Ecto neural progenitor cell (in vitro differentiated cells): ENCODE measurements around the gene DENND11.

Experiments
- DNase-seq: peaks from one replicate; pipeline ENCODE4 v3.0.0-alpha.2; 2018; ENCODE audit warnings: low spot score

The DENND11 gene

GRCh38 chr7:141702047-141702567 lies at the start of gene DENND11:
TSS of gene DENND11 (minus strand) at chr7:141702166. CDS start at chr7:141702153, 13 bp downstream.
- DNase-seq, result peak; percentile 64

- no peak for DNase-seq
Measured at GRCh38 chr7:141748396-141748795, 46.4 kb upstream of the DENND11 start.

DNA sequence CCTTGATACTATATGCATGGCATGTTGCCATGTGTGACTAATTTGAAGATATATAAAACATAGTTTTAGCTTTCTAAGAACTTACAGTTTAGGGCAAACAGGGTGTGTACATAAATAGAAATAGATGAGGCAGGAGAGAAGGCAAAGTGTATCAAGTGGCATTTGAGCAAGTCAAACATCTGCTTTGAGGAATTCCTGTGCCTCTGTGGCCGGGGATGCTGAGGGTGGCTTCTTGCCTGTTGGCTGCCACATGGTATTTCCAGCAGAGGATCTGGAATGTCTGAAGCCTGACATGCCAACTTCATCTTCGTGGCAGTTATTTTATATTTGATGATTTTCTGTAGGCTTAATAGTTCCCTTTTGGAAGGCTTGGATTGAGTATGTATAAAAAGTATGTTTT lies 42.2 kb upstream of the DENND11 start:
- DNase-seq, result no peak

DNA sequence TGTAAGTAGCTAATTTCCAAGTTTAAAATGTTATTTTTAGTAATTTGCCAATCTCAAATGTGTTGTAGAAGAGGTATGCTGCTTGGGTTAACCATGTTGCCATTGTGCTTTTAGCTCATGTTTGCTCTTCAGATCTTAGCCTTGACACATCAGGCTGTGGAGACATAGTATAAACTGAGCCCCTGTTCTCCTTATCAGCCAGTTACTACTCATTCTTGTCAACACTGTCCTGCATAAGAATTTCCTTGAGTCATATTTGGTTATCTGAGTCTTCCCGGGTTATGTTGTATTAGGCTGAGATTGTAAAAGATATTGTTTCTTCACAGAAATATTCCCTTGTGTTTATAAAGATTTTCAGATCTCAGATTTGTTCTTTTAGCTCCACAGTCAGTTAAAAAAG lies 40.3 kb upstream of the DENND11 start:
- no peak for DNase-seq

GRCh38 chr7:141739250-141739649 lies 37.3 kb upstream of the DENND11 start:
- DNase-seq, result no peak

- no peak for DNase-seq
Measured at GRCh38 chr7:141738592-141739013, 36.6 kb upstream of the DENND11 start.

- peak; percentile 91 for DNase-seq
Measured at GRCh38 chr7:141737836-141738591, 36.0 kb upstream of the DENND11 start, which contains the start of gene SSBP1. TSS of gene SSBP1 (plus strand) at chr7:141738358. CDS start at chr7:141739167, 809 bp downstream.

- no peak for DNase-seq
Measured at GRCh38 chr7:141737118-141737835, 35.3 kb upstream of the DENND11 start.

- DNase-seq, result no peak
Measured at GRCh38 chr7:141731476-141732149, 29.6 kb upstream of the DENND11 start.

GRCh38 chr7:141729020-141729419 lies 27.1 kb upstream of the DENND11 start:
- no peak for DNase-seq

GRCh38 chr7:141722529-141722928 lies 20.6 kb upstream of the DENND11 start:
- no peak for DNase-seq

- DNase-seq, result no peak
Measured at GRCh38 chr7:141717450-141717849, 15.5 kb upstream of the DENND11 start.

- DNase-seq, result no peak
Measured at GRCh38 chr7:141715794-141716689, 14.1 kb upstream of the DENND11 start.

GRCh38 chr7:141715018-141715417 lies 13.1 kb upstream of the DENND11 start:
- no peak for DNase-seq

GRCh38 chr7:141714571-141714970 lies 12.6 kb upstream of the DENND11 start:
- DNase-seq, result no peak

GRCh38 chr7:141713890-141714289 lies 11.9 kb upstream of the DENND11 start:
- DNase-seq, result no peak

DNA sequence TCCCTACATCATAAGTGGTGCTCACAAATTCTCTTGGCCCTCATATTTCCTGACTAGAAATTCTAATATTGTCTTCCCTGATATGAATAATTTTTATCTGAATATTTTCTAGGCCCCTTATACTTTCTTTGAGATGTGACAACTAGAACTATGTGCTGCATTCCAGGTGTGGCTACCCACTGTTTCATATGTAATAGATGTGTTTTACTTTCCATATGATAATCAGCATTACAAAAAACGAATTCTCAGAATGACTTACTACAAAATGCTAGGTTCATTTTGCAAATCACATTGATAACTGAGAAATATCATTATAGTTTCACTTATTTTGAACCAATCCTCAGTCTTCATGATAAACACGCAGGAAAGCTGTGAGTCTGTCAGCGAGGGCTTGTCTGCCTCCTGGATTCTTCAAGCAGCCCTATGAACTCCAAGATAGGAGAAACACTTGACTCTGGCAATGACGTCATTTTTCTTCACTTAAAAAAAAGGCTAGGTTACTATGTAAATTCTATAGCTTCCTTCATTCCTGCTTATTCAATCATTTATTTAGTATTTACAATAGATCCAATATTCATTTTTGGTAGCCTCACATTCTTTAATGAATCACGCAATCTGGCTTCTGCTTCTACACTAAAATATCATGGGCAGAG lies 10.8 kb upstream of the DENND11 start:
- DNase-seq, result no peak

GRCh38 chr7:141710301-141710700 lies 8.3 kb upstream of the DENND11 start:
- DNase-seq, result no peak

GRCh38 chr7:141709749-141710148 lies 7.8 kb upstream of the DENND11 start:
- DNase-seq, result no peak

- DNase-seq, result no peak
Measured at GRCh38 chr7:141709318-141709717, 7.4 kb upstream of the DENND11 start.

DNA sequence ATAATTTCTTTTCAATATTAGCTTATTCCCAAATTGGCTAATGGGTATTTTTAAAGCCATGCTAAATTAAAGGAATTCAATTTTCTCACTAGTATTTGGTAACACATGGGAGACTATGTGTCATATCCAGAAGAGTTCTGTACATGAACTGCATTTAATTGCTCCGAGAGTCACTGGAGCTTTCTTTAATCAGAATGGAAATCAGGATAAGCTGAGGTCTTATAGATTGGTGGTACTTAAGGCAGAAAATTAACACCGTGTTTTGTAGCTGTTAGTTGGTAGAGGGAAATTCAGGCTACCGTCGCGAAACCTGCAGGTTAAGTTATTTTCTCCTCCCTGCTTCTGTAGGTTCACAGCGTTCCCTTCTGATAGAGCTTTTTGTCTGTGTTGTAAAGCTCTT lies 6.4 kb upstream of the DENND11 start, which contains the start of gene WEE2:
TSS of gene WEE2 (plus strand) at position 3 of the 400 bp plus-strand sequence. CDS start 406 bp downstream, outside the sequence.
- DNase-seq, result no peak
